Islet of Langerhans (tissue), 1 donor: Measurements from ENCODE around the gene ACAD10.

Experiments used
- FAIRE-seq: peaks from one replicate; lab custom pipeline; 2011; peaks lifted over from hg19 to GRCh38; lab: Jason Lieb, UNC

Gene ACAD10

GRCh38 chr12:111776836-111777344 lies 91.0 kb downstream of the ACAD10 start:
- FAIRE-seq: no peak

GRCh38 chr12:111777345-111778045 lies 91.6 kb downstream of the ACAD10 start:
- no peak for FAIRE-seq

GRCh38 chr12:111780166-111780565 lies 94.3 kb downstream of the ACAD10 start:
- no peak for FAIRE-seq

- no peak for FAIRE-seq
Observed at GRCh38 chr12:111780615-111781014, 94.8 kb downstream of the ACAD10 start.

GRCh38 chr12:111781085-111781658 lies 95.3 kb downstream of the ACAD10 start:
- FAIRE-seq: no peak

- no peak for FAIRE-seq
Observed at GRCh38 chr12:111783046-111783445, 97.2 kb downstream of the ACAD10 start.

GRCh38 chr12:111784953-111785352 lies 99.1 kb downstream of the ACAD10 start:
- FAIRE-seq: no peak

- no peak for FAIRE-seq
Observed at GRCh38 chr12:111785651-111786050, 99.8 kb downstream of the ACAD10 start.

- FAIRE-seq: no peak
Observed at GRCh38 chr12:111788178-111788654, 102.4 kb downstream of the ACAD10 start.

GRCh38 chr12:111789779-111790178 lies 103.9 kb downstream of the ACAD10 start:
- no peak for FAIRE-seq

GRCh38 chr12:111791507-111791906 lies 105.7 kb downstream of the ACAD10 start:
- FAIRE-seq: no peak

GRCh38 chr12:111792155-111792855 lies 106.5 kb downstream of the ACAD10 start:
- FAIRE-seq: no peak

GRCh38 chr12:111792856-111793235 lies 107.0 kb downstream of the ACAD10 start:
- FAIRE-seq: no peak

GRCh38 chr12:111798182-111798581 lies 112.3 kb downstream of the ACAD10 start:
- no peak for FAIRE-seq

GRCh38 chr12:111799758-111800157 lies 113.9 kb downstream of the ACAD10 start:
- no peak for FAIRE-seq

GRCh38 chr12:111803038-111803626 lies 117.3 kb downstream of the ACAD10 start:
- FAIRE-seq: no peak

- FAIRE-seq: no peak
Observed at GRCh38 chr12:111803851-111804250, 118.0 kb downstream of the ACAD10 start.

- FAIRE-seq: no peak
Observed at GRCh38 chr12:111806304-111806703, 120.5 kb downstream of the ACAD10 start.
